Activated CD8-positive, alpha-beta memory T cell treated with anti-CD3 and anti-CD28 coated beads, Interleukin-2, amount 50 U/mL, for 1 hour (primary cell): ENCODE results near the gene TRIM9.

Experiments used
- DNase-seq: peaks from one replicate; pipeline ENCODE4 v3.0.0-alpha.2; 2020; ENCODE audit errors: extremely low read depth

The TRIM9 gene

GRCh38 chr14:51056421-51056820 is 38.5 kb downstream of the TRIM9 start:
- no peak for DNase-seq

GRCh38 chr14:51053157-51053556 is 41.7 kb downstream of the TRIM9 start:
- no peak for DNase-seq

- DNase-seq: no peak
Measured at GRCh38 chr14:51044961-51045360, 49.9 kb downstream of the TRIM9 start.

GRCh38 chr14:51041883-51042282 is 53.0 kb downstream of the TRIM9 start:
- no peak for DNase-seq

- DNase-seq: no peak
Measured at GRCh38 chr14:51041108-51041531, 53.8 kb downstream of the TRIM9 start.

- DNase-seq: no peak
Measured at GRCh38 chr14:51039252-51039651, 55.7 kb downstream of the TRIM9 start.

- no peak for DNase-seq
Measured at GRCh38 chr14:51035611-51036192, 59.2 kb downstream of the TRIM9 start.

GRCh38 chr14:51028851-51029754 is 65.8 kb downstream of the TRIM9 start:
- DNase-seq: no peak

GRCh38 chr14:51028361-51028760 is 66.5 kb downstream of the TRIM9 start:
- no peak for DNase-seq

- DNase-seq: no peak
Measured at GRCh38 chr14:51024377-51024776, 70.5 kb downstream of the TRIM9 start.

- DNase-seq: no peak
Measured at GRCh38 chr14:51023964-51024363, 70.9 kb downstream of the TRIM9 start.

- no peak for DNase-seq
Measured at GRCh38 chr14:51022769-51023168, 72.1 kb downstream of the TRIM9 start.

- DNase-seq: no peak
Measured at GRCh38 chr14:51020024-51020710, 74.7 kb downstream of the TRIM9 start.

- DNase-seq: no peak
Measured at GRCh38 chr14:51019089-51019488, 75.8 kb downstream of the TRIM9 start.

- DNase-seq: no peak
Measured at GRCh38 chr14:51018521-51018920, 76.4 kb downstream of the TRIM9 start.

- no peak for DNase-seq
Measured at GRCh38 chr14:51014625-51015024, 80.3 kb downstream of the TRIM9 start.

GRCh38 chr14:51014086-51014485 is 80.8 kb downstream of the TRIM9 start:
- DNase-seq: no peak

GRCh38 chr14:51012055-51012454 is 82.8 kb downstream of the TRIM9 start:
- no peak for DNase-seq

GRCh38 chr14:51008446-51008845 is 86.5 kb downstream of the TRIM9 start:
- no peak for DNase-seq

- DNase-seq: no peak
Measured at GRCh38 chr14:51006781-51007211, 88.1 kb downstream of the TRIM9 start.

- no peak for DNase-seq
Measured at GRCh38 chr14:51006324-51006723, 88.6 kb downstream of the TRIM9 start.

- DNase-seq: no peak
Measured at GRCh38 chr14:51004801-51005526, 89.9 kb downstream of the TRIM9 start.
